ENCODE results near the gene PCDH9. TPM values are rescaled to one million over a fixed set of nuclear protein-coding genes. Genes with fewer than 3 reads are reported as not detected.

Gene PCDH9
- total RNA-seq, 6 experiments from 2014 or later, result 1.6 to 3.9 (median 3.1) TPM

DNA sequence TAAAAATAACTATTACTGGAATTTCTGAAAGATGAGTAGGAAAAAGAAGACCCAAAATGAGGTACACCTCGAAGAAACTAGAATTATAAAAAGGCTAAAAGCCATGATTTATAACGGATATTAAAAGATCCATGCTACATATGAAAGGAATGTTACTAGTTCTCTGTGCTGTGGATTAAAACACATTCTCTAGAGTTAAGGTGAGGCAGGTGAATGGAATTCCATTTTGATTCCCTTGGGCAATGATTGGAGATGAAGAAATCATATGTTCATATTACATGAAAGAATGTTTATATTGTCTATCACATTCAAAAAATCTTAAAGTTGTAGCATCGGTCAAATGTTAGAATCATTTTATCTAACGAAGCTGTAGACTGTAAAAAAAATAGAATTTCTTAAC, 783.7 kb downstream of the PCDH9 start:
- no peak for ATAC-seq

DNA sequence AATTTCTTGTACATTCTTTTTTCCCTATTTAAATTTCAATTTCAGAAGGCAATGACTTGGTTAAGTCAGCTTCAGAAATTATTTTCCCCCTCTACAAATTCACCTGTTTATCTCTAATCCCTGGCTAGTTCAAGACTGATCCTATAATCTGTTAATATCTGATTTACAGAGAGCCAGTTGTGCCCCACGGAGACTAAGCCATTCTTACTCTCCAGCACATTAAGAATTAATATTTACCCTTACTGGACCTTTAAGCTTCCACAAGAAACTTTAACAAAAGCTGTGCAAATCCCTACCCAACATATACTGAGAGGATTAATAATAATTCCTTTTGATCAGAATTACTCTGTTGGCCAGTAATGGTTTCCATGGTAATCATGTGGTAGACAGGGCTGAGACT, 786.2 kb downstream of the PCDH9 start:
- no peak for TF ChIP-seq POLR2A (IDR thresholded peaks at IDR 0.05)
- TF ChIP-seq, protein P1, sequence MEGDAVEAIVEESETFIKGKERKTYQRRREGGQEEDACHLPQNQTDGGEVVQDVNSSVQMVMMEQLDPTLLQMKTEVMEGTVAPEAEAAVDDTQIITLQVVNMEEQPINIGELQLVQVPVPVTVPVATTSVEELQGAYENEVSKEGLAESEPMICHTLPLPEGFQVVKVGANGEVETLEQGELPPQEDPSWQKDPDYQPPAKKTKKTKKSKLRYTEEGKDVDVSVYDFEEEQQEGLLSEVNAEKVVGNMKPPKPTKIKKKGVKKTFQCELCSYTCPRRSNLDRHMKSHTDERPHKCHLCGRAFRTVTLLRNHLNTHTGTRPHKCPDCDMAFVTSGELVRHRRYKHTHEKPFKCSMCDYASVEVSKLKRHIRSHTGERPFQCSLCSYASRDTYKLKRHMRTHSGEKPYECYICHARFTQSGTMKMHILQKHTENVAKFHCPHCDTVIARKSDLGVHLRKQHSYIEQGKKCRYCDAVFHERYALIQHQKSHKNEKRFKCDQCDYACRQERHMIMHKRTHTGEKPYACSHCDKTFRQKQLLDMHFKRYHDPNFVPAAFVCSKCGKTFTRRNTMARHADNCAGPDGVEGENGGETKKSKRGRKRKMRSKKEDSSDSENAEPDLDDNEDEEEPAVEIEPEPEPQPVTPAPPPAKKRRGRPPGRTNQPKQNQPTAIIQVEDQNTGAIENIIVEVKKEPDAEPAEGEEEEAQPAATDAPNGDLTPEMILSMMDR (IDR thresholded peaks at IDR 0.05), result no peak
- Histone ChIP-seq H3K27ac (no peak overlapping the region), H3K27me3 (no peaks in the 10 kb centered on the region), H3K4me3 (no peak overlapping the region), H3K4me1 (no peaks in the 10 kb centered on the region), H3K9me3 (no peaks in the 10 kb centered on the region), H3K36me3 (no peaks in the 10 kb centered on the region)
- WGBS (ENCODE audit: insufficient coverage, low coverage, low lambda C conversion rate, missing lambda C conversion rate), result 54% methylated on average over 1 of the region's 1 CpG
- ATAC-seq, result no peak
- intact Hi-C loops (cut with DNase I), result no loop called here
- DNase-seq, result no peak

More for the DNA sequence above, 783.7 kb downstream of the PCDH9 start:
- Histone ChIP-seq H3K36me3 (no peaks in the 10 kb centered on the region), H3K9me3 (no peaks in the 10 kb centered on the region), H3K4me1 (no peaks in the 10 kb centered on the region), H3K27me3 (no peaks in the 10 kb centered on the region), H3K27ac (no peak overlapping the region), H3K4me3 (no peak overlapping the region)
- TF ChIP-seq, protein P1 (IDR thresholded peaks at IDR 0.05), result no peak
- TF ChIP-seq POLR2A (IDR thresholded peaks at IDR 0.05), result no peak
- intact Hi-C loops (cut with DNase I), result no loop called here
- no peak for DNase-seq
- 46% methylated on average over 4 of the region's 4 CpGs for WGBS (ENCODE audit: insufficient coverage, low coverage, low lambda C conversion rate, missing lambda C conversion rate)

GRCh38 chr13:66440938-66441337, 789.2 kb downstream of the PCDH9 start:
- TF ChIP-seq, protein P1 (IDR thresholded peaks at IDR 0.05), result no peak
- TF ChIP-seq POLR2A (IDR thresholded peaks at IDR 0.05), result no peak
- Histone ChIP-seq H3K9me3 (no peaks in the 10 kb centered on the region), H3K36me3 (no peaks in the 10 kb centered on the region), H3K27ac (no peak overlapping the region), H3K4me3 (no peak overlapping the region), H3K4me1 (no peaks in the 10 kb centered on the region), H3K27me3 (no peaks in the 10 kb centered on the region)
- 46% methylated on average over 3 of the region's 3 CpGs for WGBS (ENCODE audit: insufficient coverage, low coverage, low lambda C conversion rate, missing lambda C conversion rate)
- no peak for DNase-seq
- no peak for ATAC-seq
- intact Hi-C loops (cut with DNase I), result no loop called here

DNA sequence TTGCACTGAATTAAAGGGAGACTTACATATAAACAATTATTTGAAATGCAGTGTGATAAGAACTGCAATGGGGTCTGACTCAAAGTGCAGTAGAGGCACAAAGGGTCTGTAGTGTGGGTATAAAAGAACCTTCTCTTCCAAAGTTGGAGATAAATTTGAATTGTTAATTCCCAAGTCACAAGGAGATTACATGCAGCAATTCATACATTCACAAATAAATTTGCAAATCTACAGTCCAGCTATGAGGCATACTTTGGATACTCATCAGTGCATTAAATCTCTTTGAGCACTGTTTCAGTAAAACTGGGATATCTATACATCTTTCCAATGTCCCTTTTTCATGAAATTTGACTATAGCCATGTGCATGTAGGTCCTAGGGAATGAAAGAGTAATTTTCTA, 799.4 kb downstream of the PCDH9 start:
- Histone ChIP-seq H3K4me3 (no peak overlapping the region), H3K9me3 (no peaks in the 10 kb centered on the region), H3K4me1 (no peaks in the 10 kb centered on the region), H3K27ac (no peak overlapping the region), H3K36me3 (no peaks in the 10 kb centered on the region), H3K27me3 (no peaks in the 10 kb centered on the region)
- DNase-seq (no peak), ATAC-seq (no peak)
- no peak for TF ChIP-seq POLR2A (IDR thresholded peaks at IDR 0.05)
- TF ChIP-seq, protein P1 (IDR thresholded peaks at IDR 0.05), result no peak
- intact Hi-C loops (cut with DNase I), result no loop called here

DNA sequence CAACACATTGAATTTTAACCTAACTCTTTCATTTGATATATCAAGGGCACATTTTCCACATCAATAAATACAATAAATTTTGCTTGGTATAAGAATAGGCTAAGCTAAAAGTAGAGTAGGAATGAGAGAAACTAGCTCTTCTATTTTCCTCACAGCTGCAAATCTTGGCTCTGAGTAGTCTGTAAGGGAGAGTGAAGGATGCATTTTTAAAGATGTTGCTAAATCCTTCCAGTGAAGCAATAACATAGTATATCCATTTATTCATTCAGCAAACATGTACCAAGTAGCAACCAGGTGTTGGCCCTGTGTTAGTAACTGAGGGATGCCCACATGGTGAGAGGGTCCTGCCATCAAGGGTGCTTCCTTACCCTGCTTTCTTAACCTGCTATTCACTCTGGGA, 799.9 kb downstream of the PCDH9 start:
- Histone ChIP-seq H3K4me3 (no peak overlapping the region), H3K4me1 (no peaks in the 10 kb centered on the region), H3K27me3 (no peaks in the 10 kb centered on the region), H3K27ac (no peak overlapping the region), H3K9me3 (no peaks in the 10 kb centered on the region), H3K36me3 (no peaks in the 10 kb centered on the region)
- intact Hi-C loops (cut with DNase I), result no loop called here
- no peak for DNase-seq
- ATAC-seq, result no peak
- no peak for TF ChIP-seq POLR2A (IDR thresholded peaks at IDR 0.05)
- TF ChIP-seq, protein P1 (IDR thresholded peaks at IDR 0.05), result no peak

Data from right lobe of liver (tissue), 6 donors.